HS-27A (cell line): ENCODE results near the gene FOLR1.
A peak's percentile ranks its signal among the peaks of the same experiment; 100 is the strongest.
"Not testable (repeated sequence)": the region's sequence is repeated elsewhere in the genome, so short reads cannot be mapped to it uniquely, and the experiment has no call there.

Source experiments
- DNase-seq: peaks from one replicate; pipeline ENCODE4 v3.0.0-alpha.2; 2012; ENCODE audit warnings: low read depth, missing footprints

The FOLR1 gene

DNA sequence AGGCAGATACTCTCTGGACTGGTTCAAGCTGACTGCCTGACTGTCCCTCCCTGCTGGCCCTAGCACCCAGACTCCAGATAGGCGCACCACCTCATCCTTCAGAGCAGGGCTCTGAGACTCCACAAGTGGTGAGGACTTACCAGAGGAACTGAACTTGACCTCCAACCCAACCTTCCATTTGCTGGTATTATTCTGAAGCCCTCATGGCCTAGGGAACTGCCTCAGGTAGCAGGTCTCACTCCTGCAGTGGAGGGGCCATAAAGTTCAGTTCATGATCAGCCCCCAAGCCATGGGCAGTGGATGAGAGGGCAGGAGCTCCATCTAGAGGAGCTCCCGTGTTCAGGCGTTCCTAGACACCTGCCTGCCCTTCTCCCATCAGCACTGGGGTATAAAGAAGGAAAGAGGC lies 10.4 kb upstream of the FOLR1 start:
- DNase-seq = not testable (repeated sequence)

GRCh38 chr11:72188267-72188666 lies 3.7 kb upstream of the FOLR1 start:
- DNase-seq = no peak

- no peak for DNase-seq
These were observed 2.3 kb upstream of the FOLR1 start for GRCh38 chr11:72189455-72190250.

- no peak for DNase-seq
These were observed 1.3 kb upstream of the FOLR1 start for GRCh38 chr11:72190631-72191071.

GRCh38 chr11:72195518-72196270 lies 3.8 kb downstream of the FOLR1 start:
- no peak for DNase-seq

DNA sequence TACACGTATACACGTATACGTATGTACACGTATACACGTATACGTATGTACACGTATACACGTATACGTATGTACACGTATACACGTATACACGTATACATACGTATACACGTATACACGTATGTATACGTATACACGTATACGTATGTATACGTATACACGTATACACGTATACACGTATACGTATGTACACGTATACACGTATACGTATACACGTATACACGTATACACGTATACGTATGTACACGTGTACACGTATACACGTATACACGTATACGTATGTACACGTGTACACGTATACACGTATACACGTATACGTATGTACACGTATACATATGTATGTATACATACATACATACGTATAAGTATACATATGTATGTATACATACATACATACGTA lies 9.5 kb downstream of the FOLR1 start:
- DNase-seq = not testable (repeated sequence)

- DNase-seq = no peak
These were observed 10.6 kb downstream of the FOLR1 start for GRCh38 chr11:72202571-72202970.

- no peak for DNase-seq
These were observed 11.2 kb downstream of the FOLR1 start for GRCh38 chr11:72203163-72203562.

DNA sequence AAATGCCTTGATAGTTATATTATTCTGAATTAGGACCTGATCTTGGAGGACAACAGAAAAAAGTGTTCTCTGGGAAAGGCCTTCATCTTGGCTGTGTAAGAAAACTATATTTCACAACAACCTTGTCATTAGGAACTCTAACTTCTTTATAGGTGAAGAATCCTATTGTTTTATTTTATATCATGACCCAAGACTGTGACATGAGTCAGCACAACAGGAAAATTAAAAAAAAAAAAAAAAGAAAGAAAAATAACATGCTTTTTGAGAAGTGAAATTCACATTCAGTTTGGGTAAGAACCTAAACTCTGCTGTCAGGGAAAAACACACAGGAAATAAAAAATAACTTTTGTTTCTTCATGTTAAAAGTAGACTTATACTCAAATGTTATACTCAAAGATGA lies 12.9 kb downstream of the FOLR1 start:
- DNase-seq = no peak

- DNase-seq = not testable (repeated sequence)
These were observed 14.9 kb downstream of the FOLR1 start for GRCh38 chr11:72206794-72207193.

GRCh38 chr11:72208281-72208680 lies 16.3 kb downstream of the FOLR1 start:
- DNase-seq = no peak

GRCh38 chr11:72209101-72209500 lies 17.2 kb downstream of the FOLR1 start:
- no peak for DNase-seq

GRCh38 chr11:72216638-72217037 lies 24.7 kb downstream of the FOLR1 start, which contains the start of gene FOLR2:
Gene FOLR2, plus strand, starts transcription at chr11:72216794. Its CDS starts 1,791 bp downstream, at chr11:72218585.
- no peak for DNase-seq

GRCh38 chr11:72217841-72218240 lies 25.9 kb downstream of the FOLR1 start:
- DNase-seq = no peak

DNA sequence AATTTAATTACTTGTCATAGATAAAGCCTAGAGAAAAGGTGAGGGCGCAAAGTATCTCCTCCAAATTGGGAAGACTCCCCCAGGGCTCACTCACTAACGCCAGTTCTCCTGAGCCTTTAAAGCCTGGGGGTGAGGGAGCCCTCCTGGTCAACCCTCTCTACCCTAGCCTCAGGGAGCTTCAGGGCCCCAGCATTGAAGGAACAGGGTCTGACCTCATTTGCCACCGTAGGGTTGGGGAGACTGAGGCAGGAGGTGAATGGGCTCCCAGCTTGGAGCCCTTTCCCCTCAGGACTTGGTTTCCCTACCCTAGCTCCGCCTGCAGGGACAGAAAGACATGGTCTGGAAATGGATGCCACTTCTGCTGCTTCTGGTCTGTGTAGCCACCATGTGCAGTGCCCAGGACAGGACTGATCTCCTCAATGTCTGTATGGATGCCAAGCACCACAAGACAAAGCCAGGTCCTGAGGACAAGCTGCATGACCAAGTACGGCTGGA lies 26.4 kb downstream of the FOLR1 start:
- DNase-seq = no peak

DNA sequence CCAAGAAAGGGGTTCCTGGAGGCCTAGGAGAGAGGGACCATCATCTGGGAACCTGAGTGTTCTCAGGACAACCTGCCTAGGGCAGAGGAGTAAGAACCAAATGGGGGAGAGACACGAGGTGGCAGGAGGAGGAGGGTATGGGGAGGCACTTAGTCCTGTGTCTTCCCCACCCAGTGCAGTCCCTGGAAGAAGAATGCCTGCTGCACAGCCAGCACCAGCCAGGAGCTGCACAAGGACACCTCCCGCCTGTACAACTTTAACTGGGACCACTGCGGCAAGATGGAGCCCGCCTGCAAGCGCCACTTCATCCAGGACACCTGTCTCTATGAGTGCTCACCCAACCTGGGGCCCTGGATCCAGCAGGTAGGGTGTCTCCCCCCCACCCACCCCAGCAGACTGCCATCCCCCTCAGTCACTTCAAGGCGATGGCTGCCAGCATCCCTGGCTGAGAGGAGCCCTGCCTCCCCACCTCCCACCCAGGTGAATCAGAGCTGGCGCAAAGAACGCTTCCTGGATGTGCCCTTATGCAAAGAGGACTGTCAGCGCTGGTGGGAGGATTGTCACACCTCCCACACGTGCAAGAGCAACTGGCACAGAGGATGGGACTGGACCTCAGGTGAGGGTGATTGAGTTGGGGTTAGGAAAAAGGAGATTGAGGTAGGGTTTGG lies 28.9 kb downstream of the FOLR1 start:
- DNase-seq = no peak

- DNase-seq = no peak
These were observed 29.6 kb downstream of the FOLR1 start for GRCh38 chr11:72221386-72222075.

- DNase-seq = no peak
These were observed 30.4 kb downstream of the FOLR1 start for GRCh38 chr11:72222106-72222891.

- peak; percentile 84 for DNase-seq
These were observed 31.1 kb downstream of the FOLR1 start for GRCh38 chr11:72222907-72223614.
